Measurements from ENCODE around the gene FRAT1.

FRAT1 gene

GRCh38 chr10:97327348-97328294, 8.6 kb downstream of the FRAT1 start:
- Histone ChIP-seq H3K9me3 (ENCODE audit: low read length) (no peaks in the 10 kb centered on the region), H3K79me2 (ENCODE audit: insufficient read depth, low read length) (no peaks in the 10 kb centered on the region), H2AFZ (ENCODE audit: low read length) (no peak overlapping the region), H3F3A (ENCODE audit: insufficient read depth, low read length) (no peaks in the 10 kb centered on the region), H3K4me1 (ENCODE audit: insufficient read depth, low read length, severe bottlenecking) (peaks cover 5% of the 10 kb centered on the region), H3K4me2 (ENCODE audit: low read length) (no peak overlapping the region), H3K36me3 (ENCODE audit: insufficient read depth, low read length) (no peaks in the 10 kb centered on the region; the same call in 1 of the 2 replicates), H4K20me1 (ENCODE audit: insufficient read depth, low read length) (no peaks in the 10 kb centered on the region), H3K9ac (ENCODE audit: low read length) (no peak overlapping the region), H3K4me3 (ENCODE audit: low read depth, low read length, poor library complexity, severe bottlenecking) (no peak overlapping the region), H3K27ac (ENCODE audit: low read depth, low read length, poor library complexity, severe bottlenecking) (no peak overlapping the region), H3K27me3 (ENCODE audit: insufficient read depth, low read length) (no peaks in the 10 kb centered on the region), H3K9me2 (ENCODE audit: low read depth, low read length) (no peaks in the 10 kb centered on the region)
- TF ChIP-seq EZH2 (IDR thresholded peaks at IDR 0.05; ENCODE audit: borderline replicate concordance, low read length) (no peak), CTCF (IDR thresholded peaks at IDR 0.05; ENCODE audit: low read length) (no peak)

- peaks cover 16% of the 10 kb centered on the region for H3K4me1 ChIP-seq (ENCODE audit: insufficient read depth, low read length, severe bottlenecking)
- H2AFZ ChIP-seq (ENCODE audit: low read length), result no peak overlapping the region
- H3K9ac ChIP-seq (ENCODE audit: low read length), result no peak overlapping the region
- no peak for TF ChIP-seq CTCF (IDR thresholded peaks at IDR 0.05; ENCODE audit: low read length)
- TF ChIP-seq EZH2 (IDR thresholded peaks at IDR 0.05; ENCODE audit: borderline replicate concordance, low read length), result no peak
- H3K9me2 ChIP-seq (ENCODE audit: low read depth, low read length), result no peaks in the 10 kb centered on the region
- no peaks in the 10 kb centered on the region for H3K79me2 ChIP-seq (ENCODE audit: insufficient read depth, low read length)
- no peak overlapping the region for H3K4me3 ChIP-seq (ENCODE audit: low read depth, low read length, poor library complexity, severe bottlenecking)
- H3K27me3 ChIP-seq (ENCODE audit: insufficient read depth, low read length), result no peaks in the 10 kb centered on the region
- H3F3A ChIP-seq (ENCODE audit: insufficient read depth, low read length), result no peaks in the 10 kb centered on the region
- H3K27ac ChIP-seq (ENCODE audit: low read depth, low read length, poor library complexity, severe bottlenecking), result no peak overlapping the region
- no peak overlapping the region for H3K4me2 ChIP-seq (ENCODE audit: low read length)
- no peaks in the 10 kb centered on the region; the same call in 1 of the 2 replicates for H3K36me3 ChIP-seq (ENCODE audit: insufficient read depth, low read length)
- no peaks in the 10 kb centered on the region for H4K20me1 ChIP-seq (ENCODE audit: insufficient read depth, low read length)
- no peaks in the 10 kb centered on the region for H3K9me3 ChIP-seq (ENCODE audit: low read length)
These were observed 9.8 kb downstream of the FRAT1 start for GRCh38 chr10:97328646-97329453.

- Histone ChIP-seq H3K9ac (ENCODE audit: low read length) (no peak overlapping the region), H3K9me2 (ENCODE audit: low read depth, low read length) (no peaks in the 10 kb centered on the region), H3K4me3 (ENCODE audit: low read depth, low read length, poor library complexity, severe bottlenecking) (no peak overlapping the region), H2AFZ (ENCODE audit: low read length) (no peak overlapping the region), H3F3A (ENCODE audit: insufficient read depth, low read length) (no peaks in the 10 kb centered on the region), H3K27ac (ENCODE audit: low read depth, low read length, poor library complexity, severe bottlenecking) (no peak overlapping the region), H3K4me2 (ENCODE audit: low read length) (no peak overlapping the region), H3K36me3 (ENCODE audit: insufficient read depth, low read length) (no peaks in the 10 kb centered on the region; the same call in 1 of the 2 replicates), H3K27me3 (ENCODE audit: insufficient read depth, low read length) (no peaks in the 10 kb centered on the region), H4K20me1 (ENCODE audit: insufficient read depth, low read length) (no peaks in the 10 kb centered on the region), H3K9me3 (ENCODE audit: low read length) (no peaks in the 10 kb centered on the region), H3K4me1 (ENCODE audit: insufficient read depth, low read length, severe bottlenecking) (peaks cover 16% of the 10 kb centered on the region), H3K79me2 (ENCODE audit: insufficient read depth, low read length) (no peaks in the 10 kb centered on the region)
- no peak for TF ChIP-seq EZH2 (IDR thresholded peaks at IDR 0.05; ENCODE audit: borderline replicate concordance, low read length)
- TF ChIP-seq CTCF (IDR thresholded peaks at IDR 0.05; ENCODE audit: low read length), result no peak
These were observed 10.7 kb downstream of the FRAT1 start for GRCh38 chr10:97329766-97330165.
